AG20443 (cell line): ENCODE measurements around the gene RRAGB.
A peak's percentile ranks its signal among the peaks of the same experiment; 100 is the strongest.
"Not testable (repeated sequence)": the region's sequence is repeated elsewhere in the genome, so short reads cannot be mapped to it uniquely, and the experiment has no call there.

Experiments
- DNase-seq: peaks from one replicate; pipeline ENCODE4 v3.0.0; 2012; ENCODE audit warnings: low spot score, mixed read lengths

RRAGB gene

DNA sequence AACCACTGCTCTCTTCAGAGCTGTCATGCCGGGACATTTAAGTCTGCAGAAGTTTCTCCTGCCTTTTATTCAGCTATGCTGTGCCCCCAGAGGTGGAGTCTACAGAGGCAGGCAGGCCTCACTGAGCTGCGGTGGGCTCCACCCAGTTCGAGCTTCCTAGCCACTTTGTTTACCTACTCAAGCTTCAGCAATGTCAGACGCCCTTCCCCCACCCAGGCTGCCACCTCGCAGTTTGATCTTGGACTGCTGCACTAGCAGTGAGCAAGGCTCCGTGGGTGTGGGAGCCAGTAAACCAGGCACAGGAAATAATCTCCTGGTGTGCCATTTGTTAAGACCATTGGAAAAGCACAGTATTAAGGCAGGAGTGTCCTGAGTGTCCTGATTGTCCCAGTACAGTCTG, 56.9 kb downstream of the RRAGB start:
- not testable (repeated sequence) for DNase-seq

DNA sequence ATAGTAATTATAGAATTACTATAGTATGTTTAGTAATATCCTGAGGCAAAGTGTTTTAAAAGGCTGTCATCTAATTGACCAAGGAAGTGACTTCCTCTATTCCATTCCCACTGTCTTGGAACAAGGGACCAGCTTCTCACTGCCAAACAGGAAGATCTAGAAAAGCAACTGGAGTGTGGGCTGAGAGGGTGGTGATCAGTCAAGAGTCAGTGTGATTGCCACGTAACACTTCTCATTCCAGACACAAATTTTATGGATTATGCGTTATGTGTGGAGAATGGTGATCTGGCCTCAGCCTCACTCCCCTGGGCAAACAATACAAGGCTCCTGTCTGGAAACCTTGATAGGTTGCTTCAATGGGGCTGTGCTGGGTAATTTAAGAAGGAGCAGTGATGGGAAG, 60.0 kb downstream of the RRAGB start:
- DNase-seq, result no peak

DNA sequence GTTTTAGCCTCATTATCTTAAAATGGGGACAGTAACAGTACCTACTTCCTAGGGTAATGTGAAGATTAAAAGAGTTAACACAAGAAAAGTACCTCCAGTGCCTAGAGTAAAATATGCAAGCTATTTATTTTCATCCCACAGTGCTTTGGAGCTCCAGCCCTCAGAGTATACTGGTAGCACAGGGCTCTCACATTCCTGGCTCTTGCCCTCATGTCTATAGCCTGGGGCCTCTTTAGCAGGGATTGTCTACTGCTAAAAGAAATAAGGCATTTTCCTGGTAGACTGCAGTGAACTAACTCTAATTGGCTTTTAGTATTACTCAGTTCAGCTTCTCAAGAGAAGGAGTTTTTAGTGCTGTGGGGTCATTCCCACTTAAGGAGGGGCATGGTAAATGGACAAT, 60.8 kb downstream of the RRAGB start:
- DNase-seq, result peak; percentile 12

DNA sequence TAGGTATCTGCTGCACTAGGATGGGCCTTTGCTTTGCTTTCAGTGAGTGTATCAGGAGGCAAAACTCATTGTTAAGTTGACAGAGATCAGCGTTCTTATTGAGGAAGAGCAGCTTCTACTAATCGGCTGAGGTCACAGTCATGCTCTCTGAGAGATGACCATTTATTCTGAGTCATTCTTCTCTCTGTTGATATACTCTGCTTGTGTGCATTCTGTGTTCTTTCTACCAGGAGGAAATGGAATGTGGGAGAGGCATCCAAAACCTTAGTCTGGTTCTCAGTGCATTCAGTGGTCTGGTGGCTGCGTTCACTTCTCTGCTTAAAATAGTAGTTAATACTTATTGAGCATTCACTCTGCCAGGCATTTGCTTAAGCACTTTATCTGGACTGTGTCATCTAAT, 66.2 kb downstream of the RRAGB start:
- peak; percentile 12 for DNase-seq

DNA sequence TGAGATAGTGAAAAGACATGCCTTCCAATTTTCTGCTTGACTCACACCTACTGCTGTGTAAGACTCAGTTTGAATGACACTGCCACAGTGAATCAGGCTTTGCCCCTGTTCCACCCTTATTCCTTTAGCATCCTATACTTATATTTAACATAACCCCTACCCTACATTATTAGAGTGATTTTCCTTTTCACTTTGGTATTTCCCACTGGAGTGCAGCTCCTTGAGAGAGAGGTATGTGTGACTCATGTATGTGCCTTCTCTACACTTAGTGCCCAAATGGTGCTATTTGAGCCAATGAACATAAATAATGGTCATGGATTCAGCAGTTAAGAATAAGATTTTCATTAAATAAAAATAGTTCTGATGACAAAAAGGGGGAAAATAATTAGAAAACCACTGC, 69.5 kb downstream of the RRAGB start:
- no peak for DNase-seq

DNA sequence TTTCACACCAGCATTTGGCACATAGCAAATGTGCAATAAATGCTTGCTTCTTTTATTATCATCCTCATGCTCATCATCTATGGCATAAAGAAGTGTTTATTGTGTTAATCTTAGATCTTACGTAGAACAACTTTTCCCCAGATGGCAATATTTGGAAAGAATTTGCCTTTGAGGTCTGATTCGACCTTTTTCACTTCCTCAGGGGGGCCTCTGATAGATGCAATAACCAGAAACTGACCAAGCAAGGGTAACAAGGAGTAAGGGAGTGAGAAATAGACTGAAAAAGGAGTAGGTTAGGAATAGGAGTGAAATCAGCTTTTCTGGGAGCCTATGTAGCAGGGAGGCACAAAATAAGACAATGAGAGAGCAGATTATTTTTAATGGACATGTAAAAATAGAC, 70.2 kb downstream of the RRAGB start:
- DNase-seq, result no peak

DNA sequence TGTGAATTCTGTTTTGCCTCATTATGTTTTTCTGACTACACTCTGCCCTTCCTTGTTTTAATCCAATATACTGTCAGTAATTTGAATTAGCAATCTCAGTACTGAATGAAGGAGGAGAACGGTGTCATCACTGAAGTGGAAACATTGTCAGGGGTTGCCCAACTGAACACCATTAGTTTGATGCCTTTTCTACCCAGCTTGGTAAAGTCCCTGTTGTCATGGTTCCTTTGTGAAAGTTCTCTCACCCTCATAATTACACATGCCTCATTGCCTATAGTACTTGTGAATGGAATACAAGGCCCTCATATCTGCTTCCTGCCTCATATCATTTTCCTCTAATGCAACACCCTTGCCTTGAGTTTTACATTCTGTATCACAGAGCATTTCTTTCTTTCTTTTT, 76.9 kb downstream of the RRAGB start:
- DNase-seq, result no peak

DNA sequence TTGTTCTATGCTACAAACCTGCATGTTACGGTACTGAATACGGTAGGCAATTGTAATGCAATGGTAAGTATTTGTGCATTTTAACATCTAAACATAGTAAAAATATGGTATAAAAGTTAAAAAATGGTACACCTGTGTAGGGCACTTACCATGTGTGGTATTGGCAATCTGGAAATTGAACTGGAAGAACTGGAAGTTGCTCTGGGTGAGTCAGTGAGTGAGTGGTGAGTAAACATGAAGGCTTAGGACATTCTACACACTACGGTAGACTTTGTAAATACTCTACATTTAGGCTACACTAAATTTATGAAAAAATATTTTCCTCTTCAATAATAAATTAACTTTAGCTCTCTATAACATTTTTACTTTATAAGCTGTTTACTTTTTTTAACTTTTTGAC, 78.9 kb downstream of the RRAGB start:
- no peak for DNase-seq

DNA sequence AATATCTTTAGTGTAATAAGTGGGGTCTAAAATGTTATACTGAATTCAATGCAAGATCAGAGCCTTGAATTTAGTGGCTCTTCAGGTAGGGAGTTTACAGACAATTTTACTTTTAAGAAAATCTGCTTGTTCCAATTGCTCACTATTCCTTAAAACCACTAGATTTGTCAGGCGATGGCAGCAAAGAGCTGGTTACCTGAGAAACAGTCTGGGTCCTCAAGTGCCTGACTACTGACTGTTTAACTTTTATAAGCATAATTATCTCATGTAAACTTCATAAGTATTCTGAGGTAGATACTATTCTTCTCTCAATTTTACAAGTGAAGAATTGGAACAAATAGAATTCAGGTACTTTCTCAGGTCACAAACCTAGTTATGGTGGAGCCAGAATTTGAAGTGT, 84.3 kb downstream of the RRAGB start:
- DNase-seq, result no peak
